ENCODE measurements around the gene ZNF532.

ZNF532 gene

GRCh38 chr18:59008302-59008974, 143.8 kb downstream of the ZNF532 start:
- no peak overlapping the region for H3K27ac ChIP-seq (ENCODE audit: low read length)
- no peak overlapping the region for H3K4me3 ChIP-seq (ENCODE audit: low read length)
- H3K9ac ChIP-seq (ENCODE audit: low read length), result no peak overlapping the region

GRCh38 chr18:59009846-59010245, 145.2 kb downstream of the ZNF532 start:
- Histone ChIP-seq H3K79me2 (ENCODE audit: low read length) (no peaks in the 10 kb centered on the region), H3K36me3 (replicated peaks; ENCODE audit: low read depth, low read length) (peaks cover 4% of the 10 kb centered on the region), H3K9me3 (ENCODE audit: insufficient read depth, low read length) (peaks cover 6% of the 10 kb centered on the region; the same call in 1 of the 2 replicates), H3K4me2 (ENCODE audit: low read length) (no peak overlapping the region), H2AFZ (ENCODE audit: low read depth, low read length) (no peak overlapping the region), H3K4me3 (ENCODE audit: low read length) (no peak overlapping the region), H3K4me1 (ENCODE audit: low read length) (peaks cover 37% of the 10 kb centered on the region), H3K9ac (ENCODE audit: low read length) (no peak overlapping the region), H3K27me3 (ENCODE audit: low read depth, low read length) (no peaks in the 10 kb centered on the region), H4K20me1 (ENCODE audit: insufficient read depth, low read length) (no peaks in the 10 kb centered on the region), H3K27ac (ENCODE audit: low read length) (no peak overlapping the region)
- TF ChIP-seq CTCF (IDR thresholded peaks at IDR 0.05; ENCODE audit: low read depth, low read length) (no peak), EZH2phosphoT487 (IDR thresholded peaks at IDR 0.05; ENCODE audit: low read depth) (no peak)

More at GRCh38 chr18:59008302-59008974, 143.8 kb downstream of the ZNF532 start:
- Histone ChIP-seq H4K20me1 (ENCODE audit: insufficient read depth, low read length) (no peaks in the 10 kb centered on the region), H3K9me3 (ENCODE audit: insufficient read depth, low read length) (peaks cover 6% of the 10 kb centered on the region; the same call in 1 of the 2 replicates), H3K27me3 (ENCODE audit: low read depth, low read length) (no peaks in the 10 kb centered on the region), H3K79me2 (ENCODE audit: low read length) (no peaks in the 10 kb centered on the region), H2AFZ (ENCODE audit: low read depth, low read length) (no peak overlapping the region), H3K4me2 (ENCODE audit: low read length) (no peak overlapping the region), H3K4me1 (ENCODE audit: low read length) (peaks cover 40% of the 10 kb centered on the region), H3K36me3 (replicated peaks; ENCODE audit: low read depth, low read length) (peaks cover 4% of the 10 kb centered on the region)
- no peak for TF ChIP-seq CTCF (IDR thresholded peaks at IDR 0.05; ENCODE audit: low read depth, low read length)
- no peak for TF ChIP-seq EZH2phosphoT487 (IDR thresholded peaks at IDR 0.05; ENCODE audit: low read depth)

- Histone ChIP-seq H3K9ac (ENCODE audit: low read length) (no peak overlapping the region), H3K27me3 (ENCODE audit: low read depth, low read length) (no peaks in the 10 kb centered on the region), H3K4me2 (ENCODE audit: low read length) (no peak overlapping the region), H3K79me2 (ENCODE audit: low read length) (no peaks in the 10 kb centered on the region), H3K4me3 (ENCODE audit: low read length) (no peak overlapping the region), H2AFZ (ENCODE audit: low read depth, low read length) (no peak overlapping the region), H3K9me3 (ENCODE audit: insufficient read depth, low read length) (peaks cover 5% of the 10 kb centered on the region; the same call in 1 of the 2 replicates), H4K20me1 (ENCODE audit: insufficient read depth, low read length) (no peaks in the 10 kb centered on the region), H3K4me1 (ENCODE audit: low read length) (peaks cover 26% of the 10 kb centered on the region), H3K36me3 (replicated peaks; ENCODE audit: low read depth, low read length) (peaks cover 4% of the 10 kb centered on the region), H3K27ac (ENCODE audit: low read length) (no peak overlapping the region)
- TF ChIP-seq CTCF (IDR thresholded peaks at IDR 0.05; ENCODE audit: low read depth, low read length) (no peak), EZH2phosphoT487 (IDR thresholded peaks at IDR 0.05; ENCODE audit: low read depth) (no peak)
Measured at GRCh38 chr18:59011289-59011688, 146.6 kb downstream of the ZNF532 start.

- Histone ChIP-seq H3K4me2 (ENCODE audit: low read length) (no peak overlapping the region), H3K9ac (ENCODE audit: low read length) (no peak overlapping the region), H3K79me2 (ENCODE audit: low read length) (no peaks in the 10 kb centered on the region), H3K9me3 (ENCODE audit: insufficient read depth, low read length) (peaks cover 4% of the 10 kb centered on the region; the same call in 1 of the 2 replicates), H3K4me1 (ENCODE audit: low read length) (peaks cover 24% of the 10 kb centered on the region), H2AFZ (ENCODE audit: low read depth, low read length) (no peak overlapping the region; the same call in 1 of the 2 replicates), H4K20me1 (ENCODE audit: insufficient read depth, low read length) (no peaks in the 10 kb centered on the region), H3K4me3 (ENCODE audit: low read length) (no peak overlapping the region), H3K27me3 (ENCODE audit: low read depth, low read length) (no peaks in the 10 kb centered on the region), H3K27ac (ENCODE audit: low read length) (no peak overlapping the region), H3K36me3 (replicated peaks; ENCODE audit: low read depth, low read length) (no peaks in the 10 kb centered on the region)
- TF ChIP-seq EZH2phosphoT487 (IDR thresholded peaks at IDR 0.05; ENCODE audit: low read depth) (no peak), CTCF (IDR thresholded peaks at IDR 0.05; ENCODE audit: low read depth, low read length) (no peak)
Measured at GRCh38 chr18:59011786-59012185, 147.1 kb downstream of the ZNF532 start.

Data from OCI-LY3 (cell line).